ENCODE results near the gene NMRK2.

Gene NMRK2

GRCh38 chr19:3961007-3961406 is 28.1 kb downstream of the NMRK2 start:
- Histone ChIP-seq H3K27me3 (ENCODE audit: insufficient read depth, poor library complexity, severe bottlenecking) (no peaks in the 10 kb centered on the region), H3K27ac (replicated peaks) (no peak overlapping the region), H3K4me3 (replicated peaks; ENCODE audit: insufficient read depth, low read length) (no peak overlapping the region)
- no peak for DNase-seq (ENCODE audit: low read depth in 1 of 2, low spot score in 1 of 2)
- TF ChIP-seq, protein P1, sequence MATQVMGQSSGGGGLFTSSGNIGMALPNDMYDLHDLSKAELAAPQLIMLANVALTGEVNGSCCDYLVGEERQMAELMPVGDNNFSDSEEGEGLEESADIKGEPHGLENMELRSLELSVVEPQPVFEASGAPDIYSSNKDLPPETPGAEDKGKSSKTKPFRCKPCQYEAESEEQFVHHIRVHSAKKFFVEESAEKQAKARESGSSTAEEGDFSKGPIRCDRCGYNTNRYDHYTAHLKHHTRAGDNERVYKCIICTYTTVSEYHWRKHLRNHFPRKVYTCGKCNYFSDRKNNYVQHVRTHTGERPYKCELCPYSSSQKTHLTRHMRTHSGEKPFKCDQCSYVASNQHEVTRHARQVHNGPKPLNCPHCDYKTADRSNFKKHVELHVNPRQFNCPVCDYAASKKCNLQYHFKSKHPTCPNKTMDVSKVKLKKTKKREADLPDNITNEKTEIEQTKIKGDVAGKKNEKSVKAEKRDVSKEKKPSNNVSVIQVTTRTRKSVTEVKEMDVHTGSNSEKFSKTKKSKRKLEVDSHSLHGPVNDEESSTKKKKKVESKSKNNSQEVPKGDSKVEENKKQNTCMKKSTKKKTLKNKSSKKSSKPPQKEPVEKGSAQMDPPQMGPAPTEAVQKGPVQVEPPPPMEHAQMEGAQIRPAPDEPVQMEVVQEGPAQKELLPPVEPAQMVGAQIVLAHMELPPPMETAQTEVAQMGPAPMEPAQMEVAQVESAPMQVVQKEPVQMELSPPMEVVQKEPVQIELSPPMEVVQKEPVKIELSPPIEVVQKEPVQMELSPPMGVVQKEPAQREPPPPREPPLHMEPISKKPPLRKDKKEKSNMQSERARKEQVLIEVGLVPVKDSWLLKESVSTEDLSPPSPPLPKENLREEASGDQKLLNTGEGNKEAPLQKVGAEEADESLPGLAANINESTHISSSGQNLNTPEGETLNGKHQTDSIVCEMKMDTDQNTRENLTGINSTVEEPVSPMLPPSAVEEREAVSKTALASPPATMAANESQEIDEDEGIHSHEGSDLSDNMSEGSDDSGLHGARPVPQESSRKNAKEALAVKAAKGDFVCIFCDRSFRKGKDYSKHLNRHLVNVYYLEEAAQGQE (IDR thresholded peaks at IDR 0.05; ENCODE audit: insufficient replicate concordance, low read depth): no peak
- TF ChIP-seq GABPA (IDR thresholded peaks at IDR 0.05; ENCODE audit: low read depth) (no peak), SPI1 (IDR thresholded peaks at IDR 0.05; ENCODE audit: borderline replicate concordance, low read depth) (no peak), POLR2AphosphoS5 (IDR thresholded peaks at IDR 0.05; ENCODE audit: low read depth) (no peak), CTCF (IDR thresholded peaks at IDR 0.05; ENCODE audit: insufficient read depth, low read length) (no peak)

DNA sequence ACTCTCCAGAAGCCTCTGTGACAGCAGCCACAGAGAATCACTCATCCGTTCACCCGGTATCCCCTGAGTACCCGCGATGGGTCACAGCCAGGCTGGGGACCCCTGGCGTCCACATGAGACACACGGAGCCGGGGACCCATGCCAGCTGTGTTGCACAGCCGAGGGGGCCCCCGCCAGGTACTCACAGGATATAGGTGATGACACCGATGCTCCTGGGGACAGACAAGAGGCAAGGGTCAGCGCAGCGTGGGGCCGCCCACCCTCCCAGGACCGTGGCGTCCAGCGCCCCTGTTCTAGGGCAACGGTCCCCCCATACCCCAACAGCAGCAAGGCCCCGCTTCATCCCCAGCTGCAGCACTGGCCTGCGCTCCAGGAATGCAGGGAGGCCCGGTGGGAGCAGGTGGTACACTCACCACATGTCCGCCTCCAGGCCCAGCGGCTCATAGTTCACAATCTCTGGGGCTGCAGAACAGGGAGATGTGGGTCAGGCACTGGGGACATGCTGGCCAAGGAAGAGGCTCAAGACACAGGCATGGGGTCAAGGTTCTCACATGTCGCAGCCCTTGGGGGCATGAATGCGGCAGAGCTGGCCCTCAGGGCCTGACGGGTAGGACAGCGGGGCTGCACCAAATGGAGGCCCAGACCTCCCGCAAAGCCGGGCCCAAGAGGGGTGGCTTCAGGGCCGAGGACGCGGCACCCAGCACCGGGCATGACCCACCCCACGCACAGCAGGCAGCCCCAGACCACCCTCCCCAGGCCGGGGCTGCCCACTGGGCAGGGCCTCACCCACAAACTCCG is 30.8 kb downstream of the NMRK2 start:
- TF ChIP-seq SPI1 (IDR thresholded peaks at IDR 0.05; ENCODE audit: borderline replicate concordance, low read depth) (no peak), CTCF (IDR thresholded peaks at IDR 0.05; ENCODE audit: insufficient read depth, low read length) (no peak), GABPA (IDR thresholded peaks at IDR 0.05; ENCODE audit: low read depth) (no peak), POLR2AphosphoS5 (IDR thresholded peaks at IDR 0.05; ENCODE audit: low read depth) (no peak)
- TF ChIP-seq, protein P1 (IDR thresholded peaks at IDR 0.05; ENCODE audit: insufficient replicate concordance, low read depth): no peak
- H3K4me3 ChIP-seq (replicated peaks; ENCODE audit: insufficient read depth, low read length): no peak overlapping the region
- no peak for DNase-seq (ENCODE audit: low read depth in 1 of 2, low spot score in 1 of 2)
- no peak overlapping the region for H3K27ac ChIP-seq (replicated peaks)
- H3K27me3 ChIP-seq (ENCODE audit: insufficient read depth, poor library complexity, severe bottlenecking): no peaks in the 10 kb centered on the region

GRCh38 chr19:3964256-3965194 is 31.7 kb downstream of the NMRK2 start:
- Histone ChIP-seq H3K27ac (replicated peaks) (no peak overlapping the region), H3K4me3 (replicated peaks; ENCODE audit: insufficient read depth, low read length) (no peak overlapping the region), H3K27me3 (ENCODE audit: insufficient read depth, poor library complexity, severe bottlenecking) (no peaks in the 10 kb centered on the region)
- no peak for TF ChIP-seq POLR2AphosphoS5 (IDR thresholded peaks at IDR 0.05; ENCODE audit: low read depth)
- TF ChIP-seq, protein P1 (IDR thresholded peaks at IDR 0.05; ENCODE audit: insufficient replicate concordance, low read depth): no peak
- no peak for TF ChIP-seq CTCF (IDR thresholded peaks at IDR 0.05; ENCODE audit: insufficient read depth, low read length)
- no peak for TF ChIP-seq GABPA (IDR thresholded peaks at IDR 0.05; ENCODE audit: low read depth)
- no peak for TF ChIP-seq SPI1 (IDR thresholded peaks at IDR 0.05; ENCODE audit: borderline replicate concordance, low read depth)
- DNase-seq (ENCODE audit: low read depth in 1 of 2, low spot score in 1 of 2): no peak

Measured in HL-60 (cell line).